ENCODE measurements around the gene HIPK1. TPM values are rescaled to one million over a fixed set of nuclear protein-coding genes. Genes with fewer than 3 reads are reported as not detected.

HIPK1 gene
- total RNA-seq, 1 donor from 2014 or later = 41.3 TPM

- no peak for DNase-seq (ENCODE audit: low spot score)
- Histone ChIP-seq H3K4me3 (no peak overlapping the region), H3K27ac (no peak overlapping the region), H3K36me3 (no peaks in the 10 kb centered on the region), H3K9ac (no peak overlapping the region), H3K4me1 (no peaks in the 10 kb centered on the region), H3K4me2 (no peak overlapping the region), H4K20me1 (ENCODE audit: low read depth) (no peaks in the 10 kb centered on the region), H3K27me3 (no peaks in the 10 kb centered on the region), H2AFZ (replicated peaks) (no peak overlapping the region), H3K79me2 (ENCODE audit: low read depth) (no peaks in the 10 kb centered on the region), H3K9me3 (ENCODE audit: low read depth) (peaks cover 6% of the 10 kb centered on the region), H3F3A (ENCODE audit: low read depth) (no peaks in the 10 kb centered on the region)
- H3K27ac Mint-ChIP-seq = no peak overlapping the region
- H3K27me3 Mint-ChIP-seq (ENCODE audit: insufficient read depth, low read depth) = peaks cover 3% of the 10 kb centered on the region
- no peaks in the 10 kb centered on the region for H3K36me3 Mint-ChIP-seq
- peaks cover 34% of the 10 kb centered on the region for H3K9me3 Mint-ChIP-seq
- no peak overlapping the region for H3K4me3 Mint-ChIP-seq
- no peak for TF ChIP-seq EZH2 (IDR thresholded peaks at IDR 0.05)
- no peak for TF ChIP-seq EZH2phosphoT487 (IDR thresholded peaks at IDR 0.05)
- TF ChIP-seq CTCF (IDR thresholded peaks at IDR 0.05) = no peak
- H3K4me1 Mint-ChIP-seq = no peaks in the 10 kb centered on the region
Observed at GRCh38 chr1:113990961-113991360, 61.8 kb downstream of the HIPK1 start.

GRCh38 chr1:113991467-113991997, 62.4 kb downstream of the HIPK1 start:
- no peaks in the 10 kb centered on the region for H3K36me3 ChIP-seq
- H3K27me3 ChIP-seq = no peaks in the 10 kb centered on the region
- H3F3A ChIP-seq (ENCODE audit: low read depth) = no peaks in the 10 kb centered on the region
- Mint-ChIP-seq H3K27ac (no peak overlapping the region), H3K4me3 (no peak overlapping the region), H3K36me3 (no peaks in the 10 kb centered on the region), H3K9me3 (peaks cover 31% of the 10 kb centered on the region), H3K4me1 (no peaks in the 10 kb centered on the region), H3K27me3 (ENCODE audit: insufficient read depth, low read depth) (peaks cover 3% of the 10 kb centered on the region)
- no peaks in the 10 kb centered on the region for H4K20me1 ChIP-seq (ENCODE audit: low read depth)
- no peak overlapping the region for H3K9ac ChIP-seq
- no peak overlapping the region for H3K27ac ChIP-seq
- peaks cover 6% of the 10 kb centered on the region for H3K9me3 ChIP-seq (ENCODE audit: low read depth)
- no peaks in the 10 kb centered on the region for H3K79me2 ChIP-seq (ENCODE audit: low read depth)
- no peak for DNase-seq (ENCODE audit: low spot score)
- no peak for TF ChIP-seq EZH2 (IDR thresholded peaks at IDR 0.05)
- TF ChIP-seq CTCF (IDR thresholded peaks at IDR 0.05) = no peak
- TF ChIP-seq EZH2phosphoT487 (IDR thresholded peaks at IDR 0.05) = no peak
- H3K4me3 ChIP-seq = no peak overlapping the region
- no peak overlapping the region for H2AFZ ChIP-seq (replicated peaks)
- no peaks in the 10 kb centered on the region for H3K4me1 ChIP-seq
- no peak overlapping the region for H3K4me2 ChIP-seq

- H3K4me3 ChIP-seq = no peak overlapping the region
- no peak for TF ChIP-seq CTCF (IDR thresholded peaks at IDR 0.05)
- no peak for TF ChIP-seq EZH2 (IDR thresholded peaks at IDR 0.05)
- TF ChIP-seq EZH2phosphoT487 (IDR thresholded peaks at IDR 0.05) = no peak
- H3K27ac Mint-ChIP-seq = no peak overlapping the region
- no peaks in the 10 kb centered on the region for H3K36me3 ChIP-seq
- DNase-seq (ENCODE audit: low spot score) = no peak
- H3K4me1 ChIP-seq = no peaks in the 10 kb centered on the region
- peaks cover 6% of the 10 kb centered on the region for H3K9me3 ChIP-seq (ENCODE audit: low read depth)
- H3K9me3 Mint-ChIP-seq = peaks cover 21% of the 10 kb centered on the region
- peak overlapping the region; percentile 42 for H2AFZ ChIP-seq (replicated peaks)
- H3K27ac ChIP-seq = no peak overlapping the region
- H3F3A ChIP-seq (ENCODE audit: low read depth) = no peaks in the 10 kb centered on the region
- H3K79me2 ChIP-seq (ENCODE audit: low read depth) = no peaks in the 10 kb centered on the region
- H3K9ac ChIP-seq = no peak overlapping the region
- H3K4me2 ChIP-seq = no peak overlapping the region
- H3K36me3 Mint-ChIP-seq = no peaks in the 10 kb centered on the region
- no peaks in the 10 kb centered on the region for H4K20me1 ChIP-seq (ENCODE audit: low read depth)
- H3K27me3 ChIP-seq = no peaks in the 10 kb centered on the region
- no peaks in the 10 kb centered on the region for H3K27me3 Mint-ChIP-seq (ENCODE audit: insufficient read depth, low read depth)
- H3K4me3 Mint-ChIP-seq = no peak overlapping the region
- no peaks in the 10 kb centered on the region for H3K4me1 Mint-ChIP-seq
Observed at GRCh38 chr1:113993072-113993471, 63.9 kb downstream of the HIPK1 start.
